Spinal cord (tissue), 10 donors: ENCODE measurements around the gene NINJ2. TPM values are rescaled to one million over a fixed set of nuclear protein-coding genes. Genes with fewer than 3 reads are reported as not detected.

ENCODE experiments used
- DNase-seq, 6 donors: peaks; one replicate each; pipeline versions ENCODE4 v3.0.0 to v3.0.0-alpha.2; 2013 to 2015; ENCODE audit warnings: low spot score in 6 of 6, low read depth in 4 of 6
- H3K27ac ChIP-seq: one replicate; pipeline ENCODE4 v1.5.1; 2013; ENCODE audit warnings: low read depth, low read length, control low read depth
- H3K27me3 ChIP-seq: one replicate; pipeline ENCODE4 v1.6.1; 2013; ENCODE audit warnings: low read length; ENCODE audit not compliant: control insufficient read depth, insufficient read depth
- H3K36me3 ChIP-seq: one replicate; pipeline ENCODE4 v1.6.1; 2013; ENCODE audit warnings: low read length; ENCODE audit not compliant: control insufficient read depth, insufficient read depth
- H3K4me1 ChIP-seq: one replicate; pipeline ENCODE4 v1.6.1; 2013; ENCODE audit warnings: low read length; ENCODE audit not compliant: control insufficient read depth, insufficient read depth
- H3K4me3 ChIP-seq: one replicate; pipeline ENCODE4 v1.5.1; 2013; ENCODE audit warnings: low read depth, low read length, control low read depth
- H3K9me3 ChIP-seq: one replicate; pipeline ENCODE4 v1.6.1; 2013; ENCODE audit warnings: low read length; ENCODE audit not compliant: control insufficient read depth, insufficient read depth
- WGBS: methylation state at CpG from one replicate; pipeline ENCODE4 v1.1.5; 2013; ENCODE audit warnings: missing lambda C conversion rate; ENCODE audit not compliant: insufficient coverage; 5-methylcytosine and 5-hydroxymethylcytosine counted together
- polyA plus RNA-seq, 2 donors: library from polyadenylated mRNA; unstranded; fragments of 120-200 nt; gene quantifications; one replicate each; pipeline ENCODE4 v1.2.1, GENCODE V29; 2013; ENCODE audit not compliant: insufficient read length in 2 of 2
- total RNA-seq, 2 donors: library from RNA; depleted of rRNA in 1 of 2; stranded (reverse); fragments of 120-200 nt in 1 of 2; fragments of >200 nt in 1 of 2; gene quantifications; one replicate each; pipeline versions ENCODE4 v1.2.3 to v1.2.4, GENCODE V29; 2013 to 2014
- donor health status: healthy.

NINJ2 gene
- total and polyA plus RNA-seq, 4 donors = 5.4 to 6.2 (median 6.0) TPM

DNA sequence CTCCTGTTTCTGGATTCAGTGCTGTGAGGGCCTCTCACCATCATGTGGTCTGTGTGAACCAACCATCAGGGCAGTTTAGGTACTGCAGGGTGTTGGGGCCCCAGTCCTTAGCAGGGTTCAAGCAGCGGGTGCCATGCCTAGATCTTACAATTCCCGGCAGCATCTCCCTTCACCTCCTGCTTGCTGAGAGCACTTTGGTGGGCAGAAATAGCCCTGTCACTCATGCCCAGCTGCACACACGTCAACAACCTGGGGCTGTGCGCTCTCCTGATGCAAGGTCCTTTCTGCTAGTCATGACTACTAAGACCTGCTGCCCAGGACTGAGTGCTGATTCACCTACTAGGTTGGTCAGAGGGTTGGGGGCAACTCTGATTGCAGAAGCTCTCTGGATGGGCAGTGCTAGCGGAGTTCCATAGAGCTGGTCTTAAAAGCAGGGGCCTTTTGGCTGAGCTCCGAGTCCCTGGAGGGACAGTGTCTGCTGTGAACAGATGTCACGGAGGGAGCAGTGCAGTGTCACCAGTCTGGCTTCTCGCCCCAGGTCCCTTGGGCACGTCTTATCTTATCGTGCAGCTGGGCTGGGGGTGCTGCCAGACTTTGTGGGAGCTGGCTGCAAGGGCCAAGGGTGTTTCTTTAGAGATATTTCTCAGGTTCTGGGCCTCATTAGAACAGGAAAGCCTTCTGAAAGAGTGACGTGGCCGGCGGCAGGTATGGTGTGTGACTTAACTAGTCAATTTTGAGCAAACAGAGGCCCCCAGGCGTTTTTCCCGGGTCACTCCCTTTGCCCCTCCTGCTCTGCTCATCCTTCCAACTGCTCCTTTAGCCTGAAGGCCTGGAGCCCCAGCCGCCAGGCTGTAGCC is 71.8 kb downstream of the NINJ2 start:
- peak in 1 of 6 donors; percentile 31 for DNase-seq
- no peak overlapping the region for H3K4me3 ChIP-seq
- H3K27ac ChIP-seq = no peak overlapping the region
- H3K9me3 ChIP-seq = peaks cover 2% of the 10 kb centered on the region
- no peaks in the 10 kb centered on the region for H3K36me3 ChIP-seq
- WGBS = 54% methylated on average over 16 of the region's 16 CpGs
- no peaks in the 10 kb centered on the region for H3K27me3 ChIP-seq
- H3K4me1 ChIP-seq = peaks cover 9% of the 10 kb centered on the region

GRCh38 chr12:590206-590750 is 73.0 kb downstream of the NINJ2 start:
- Histone ChIP-seq H3K36me3 (no peaks in the 10 kb centered on the region), H3K27ac (no peak overlapping the region), H3K4me3 (no peak overlapping the region), H3K4me1 (peaks cover 9% of the 10 kb centered on the region), H3K27me3 (no peaks in the 10 kb centered on the region), H3K9me3 (peaks cover 2% of the 10 kb centered on the region)
- 80% methylated on average over 13 of the region's 14 CpGs for WGBS
- no peak for DNase-seq

DNA sequence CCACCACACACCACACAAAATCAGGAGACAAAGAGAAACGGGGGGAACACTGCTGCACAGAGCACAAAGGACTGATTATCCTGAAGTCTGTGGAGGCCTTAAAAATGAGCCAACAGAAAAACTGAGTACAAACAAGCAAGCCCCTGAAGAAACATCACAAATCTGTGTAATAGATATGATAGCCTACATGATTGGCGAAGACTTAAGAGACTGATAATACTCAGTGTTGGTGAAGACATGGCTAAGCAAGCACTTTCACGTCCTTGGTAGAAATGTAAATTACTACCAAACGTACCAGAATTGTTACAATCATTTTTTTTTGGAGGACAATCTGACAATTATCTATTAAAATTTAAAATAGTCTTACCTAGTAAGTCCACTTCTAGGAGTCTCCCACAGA is 74.6 kb downstream of the NINJ2 start:
- H3K36me3 ChIP-seq = no peaks in the 10 kb centered on the region
- H3K4me3 ChIP-seq = no peak overlapping the region
- no peak overlapping the region for H3K27ac ChIP-seq
- no peak for DNase-seq
- peaks cover 2% of the 10 kb centered on the region for H3K9me3 ChIP-seq
- peaks cover 9% of the 10 kb centered on the region for H3K4me1 ChIP-seq
- H3K27me3 ChIP-seq = no peaks in the 10 kb centered on the region
- WGBS = no CpG with 5 or more reads among the region's 4 CpGs

- peaks cover 2% of the 10 kb centered on the region for H3K9me3 ChIP-seq
- 97% methylated on average over 6 of the region's 10 CpGs for WGBS
- no peak for DNase-seq
Measured at GRCh38 chr12:588024-588322, 75.3 kb downstream of the NINJ2 start.

GRCh38 chr12:587132-588023 is 75.9 kb downstream of the NINJ2 start:
- Histone ChIP-seq H3K36me3 (no peaks in the 10 kb centered on the region), H3K4me3 (no peak overlapping the region), H3K4me1 (peaks cover 9% of the 10 kb centered on the region), H3K27me3 (no peaks in the 10 kb centered on the region), H3K9me3 (peaks cover 2% of the 10 kb centered on the region), H3K27ac (no peak overlapping the region)
- no peak for DNase-seq
- WGBS = 81% methylated on average over 13 of the region's 18 CpGs

More at GRCh38 chr12:588024-588322, 75.3 kb downstream of the NINJ2 start:
- Histone ChIP-seq H3K27ac (no peak overlapping the region), H3K4me3 (no peak overlapping the region), H3K36me3 (no peaks in the 10 kb centered on the region), H3K27me3 (no peaks in the 10 kb centered on the region), H3K4me1 (peaks cover 9% of the 10 kb centered on the region)

DNA sequence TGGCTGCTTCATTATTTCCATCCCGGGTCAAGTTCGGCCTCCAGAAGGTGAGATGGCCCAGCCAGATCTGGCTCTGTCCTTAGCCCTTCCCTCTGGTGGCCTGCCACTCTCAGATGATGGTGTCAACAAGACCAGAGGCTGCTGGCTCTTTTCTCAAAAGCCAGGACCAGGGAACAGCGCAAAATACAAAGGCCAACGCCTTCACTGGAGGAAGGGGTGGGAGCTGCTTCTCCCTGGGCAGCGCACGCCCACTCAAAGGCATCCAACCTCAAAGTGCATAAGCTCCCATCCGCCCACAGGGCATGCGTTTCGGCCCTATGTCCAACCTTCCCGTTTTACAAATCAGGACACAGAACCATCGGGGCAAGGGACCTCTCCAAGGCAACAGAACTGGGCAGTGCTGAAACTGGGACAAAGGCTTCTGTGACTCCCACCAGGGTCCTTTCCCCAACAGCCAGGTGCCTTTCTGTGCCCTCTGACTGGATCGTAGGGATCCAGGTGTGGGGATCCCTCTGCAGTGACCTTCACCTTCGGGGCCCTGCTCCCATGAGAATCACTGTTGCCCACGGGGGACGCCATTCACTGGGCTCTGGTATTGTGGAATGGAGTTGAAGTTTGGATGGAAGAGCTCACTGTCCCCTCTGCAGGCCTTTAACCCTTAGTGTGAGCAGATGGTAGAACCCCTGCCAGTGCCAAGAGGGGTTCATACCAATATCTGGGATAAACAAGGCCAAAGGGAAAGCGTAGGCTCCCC is 76.8 kb downstream of the NINJ2 start:
- peaks cover 4% of the 10 kb centered on the region for H3K4me1 ChIP-seq
- DNase-seq = no peak
- WGBS = 96% methylated on average over 13 of the region's 16 CpGs

DNA sequence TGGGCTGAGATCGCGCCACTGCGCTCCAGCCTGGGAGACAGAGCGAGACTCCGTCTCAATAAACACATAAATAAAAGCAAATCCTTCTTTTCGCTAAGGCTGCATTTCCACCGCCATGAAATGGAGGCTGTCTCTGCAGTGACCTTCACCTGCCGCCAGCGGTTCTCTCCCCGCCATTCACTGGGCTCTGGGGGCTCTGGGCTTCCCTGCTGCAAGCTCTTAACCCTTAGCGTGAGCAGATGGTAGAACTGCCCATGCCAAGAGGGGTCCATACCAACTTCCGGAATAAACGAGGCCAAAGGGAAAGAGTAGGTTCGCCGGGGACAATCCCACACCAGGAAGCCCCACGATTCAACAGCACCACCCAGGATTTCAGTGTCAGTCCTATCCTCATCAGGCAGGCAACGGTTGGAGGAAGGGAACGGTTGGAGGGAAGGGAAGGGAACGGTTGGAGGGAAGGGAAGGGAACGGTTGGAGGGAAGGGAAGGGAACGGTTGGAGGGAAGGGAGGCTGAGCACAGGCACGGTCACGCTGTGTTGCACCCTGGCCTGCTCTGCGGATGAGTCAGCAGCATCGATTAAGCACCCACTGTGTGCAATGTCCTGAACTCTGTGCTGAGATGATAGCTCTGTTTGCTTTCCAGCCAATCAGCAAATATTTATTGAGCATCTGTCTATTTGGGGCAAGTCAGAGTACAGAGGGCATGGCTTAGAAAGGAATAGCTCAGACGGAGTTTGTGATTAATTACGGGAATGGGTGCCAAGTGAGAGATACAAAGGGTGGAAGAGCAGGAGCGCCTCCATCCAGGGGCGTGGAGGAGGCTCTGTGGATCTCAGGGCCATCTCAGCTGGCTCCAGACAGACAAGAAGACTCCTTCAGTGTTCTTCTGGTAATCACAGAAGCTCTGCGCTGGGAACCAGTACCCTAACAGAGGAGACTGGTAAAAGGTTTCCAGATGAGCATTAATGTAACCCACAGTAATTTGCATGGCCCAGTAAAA is 77.9 kb downstream of the NINJ2 start:
- H3K9me3 ChIP-seq = peaks cover 2% of the 10 kb centered on the region
- no peaks in the 10 kb centered on the region for H3K4me1 ChIP-seq
- no peaks in the 10 kb centered on the region for H3K27me3 ChIP-seq
- no peak overlapping the region for H3K27ac ChIP-seq
- 90% methylated on average over 22 of the region's 30 CpGs for WGBS
- no peak for DNase-seq
- no peak overlapping the region for H3K4me3 ChIP-seq
- no peaks in the 10 kb centered on the region for H3K36me3 ChIP-seq

More for the DNA sequence above, 76.8 kb downstream of the NINJ2 start:
- no peaks in the 10 kb centered on the region for H3K27me3 ChIP-seq
- H3K4me3 ChIP-seq = no peak overlapping the region
- H3K27ac ChIP-seq = no peak overlapping the region
- no peaks in the 10 kb centered on the region for H3K36me3 ChIP-seq
- H3K9me3 ChIP-seq = peaks cover 2% of the 10 kb centered on the region

GRCh38 chr12:583251-583869 is 79.9 kb downstream of the NINJ2 start:
- Histone ChIP-seq H3K9me3 (no peaks in the 10 kb centered on the region), H3K4me1 (peaks cover 1% of the 10 kb centered on the region), H3K27me3 (no peaks in the 10 kb centered on the region), H3K27ac (no peak overlapping the region), H3K36me3 (no peaks in the 10 kb centered on the region), H3K4me3 (no peak overlapping the region)
- 78% methylated on average over 13 of the region's 13 CpGs for WGBS
- no peak for DNase-seq
